WERI-Rb-1 (cell line): ENCODE data around the gene PLEK.

Experiments used
- DNase-seq: peaks from one replicate; pipeline ENCODE4 v3.0.0-alpha.2; 2020
- H3K27ac ChIP-seq: fragments of 250-450 bp; sonication (Bioruptor Pico); 2 replicates; pipeline ENCODE4 v1.5.1; 2020; ENCODE audit warnings: mild to moderate bottlenecking, moderate library complexity
- H3K27me3 ChIP-seq: fragments of 250-450 bp; sonication (Bioruptor Pico); 2 replicates; pipeline ENCODE4 v1.5.1; 2021; ENCODE audit warnings: mild to moderate bottlenecking, low read depth, moderate library complexity; ENCODE audit not compliant: insufficient read depth, severe bottlenecking
- H3K36me3 ChIP-seq: fragments of 250-450 bp; sonication (Bioruptor Pico); 2 replicates; pipeline ENCODE4 v1.5.1; 2020; ENCODE audit warnings: mild to moderate bottlenecking, moderate library complexity
- H3K4me3 ChIP-seq: 2 replicates; pipeline ENCODE4 v1.5.1; 2011; ENCODE audit warnings: low read depth, mild to moderate bottlenecking, control low read depth, low read length
- H3K9me3 ChIP-seq: fragments of 250-450 bp; sonication (Bioruptor Pico); 2 replicates; pipeline ENCODE4 v1.5.1; 2021; ENCODE audit warnings: mild to moderate bottlenecking, moderate library complexity; ENCODE audit not compliant: severe bottlenecking
- CTCF ChIP-seq: IDR thresholded peaks from 2 replicates; pipeline ENCODE4 v1.5.1; 2011; ENCODE audit warnings: low read depth, mild to moderate bottlenecking, control low read depth, inconsistent platforms, low read length

Gene PLEK

GRCh38 chr2:68320118-68320641, 44.9 kb upstream of the PLEK start:
- peak; percentile 45 for DNase-seq
- Histone ChIP-seq H3K9me3 (no peaks in the 10 kb centered on the region), H3K27ac (peak overlapping the region; percentile 90), H3K27me3 (no peaks in the 10 kb centered on the region), H3K36me3 (peaks cover 23% of the 10 kb centered on the region), H3K4me3 (peak overlapping the region; percentile 95)
- no peak for TF ChIP-seq CTCF

GRCh38 chr2:68325056-68325455, 40.0 kb upstream of the PLEK start:
- no peak overlapping the region for H3K27ac ChIP-seq
- no peak for TF ChIP-seq CTCF
- H3K9me3 ChIP-seq, result no peaks in the 10 kb centered on the region
- no peaks in the 10 kb centered on the region for H3K36me3 ChIP-seq
- H3K27me3 ChIP-seq, result no peaks in the 10 kb centered on the region
- no peak overlapping the region for H3K4me3 ChIP-seq
- no peak for DNase-seq

GRCh38 chr2:68328901-68329300, 36.2 kb upstream of the PLEK start:
- H3K27me3 ChIP-seq, result no peaks in the 10 kb centered on the region
- DNase-seq, result no peak
- no peaks in the 10 kb centered on the region for H3K36me3 ChIP-seq
- H3K27ac ChIP-seq, result no peak overlapping the region
- no peak overlapping the region for H3K4me3 ChIP-seq
- no peak for TF ChIP-seq CTCF
- H3K9me3 ChIP-seq, result no peaks in the 10 kb centered on the region

- no peaks in the 10 kb centered on the region for H3K36me3 ChIP-seq
- H3K9me3 ChIP-seq, result no peaks in the 10 kb centered on the region
- no peaks in the 10 kb centered on the region for H3K27me3 ChIP-seq
- no peak for TF ChIP-seq CTCF
- no peak overlapping the region for H3K27ac ChIP-seq
- H3K4me3 ChIP-seq, result no peak overlapping the region
- no peak for DNase-seq
These were observed 34.4 kb upstream of the PLEK start for GRCh38 chr2:68330691-68331090.

GRCh38 chr2:68333009-68333408, 32.1 kb upstream of the PLEK start:
- TF ChIP-seq CTCF, result no peak
- H3K27me3 ChIP-seq, result no peaks in the 10 kb centered on the region
- no peak overlapping the region for H3K4me3 ChIP-seq
- no peak overlapping the region for H3K27ac ChIP-seq
- DNase-seq, result no peak
- H3K36me3 ChIP-seq, result no peaks in the 10 kb centered on the region
- no peaks in the 10 kb centered on the region for H3K9me3 ChIP-seq

GRCh38 chr2:68333931-68334330, 31.2 kb upstream of the PLEK start:
- Histone ChIP-seq H3K36me3 (no peaks in the 10 kb centered on the region), H3K9me3 (no peaks in the 10 kb centered on the region), H3K27ac (no peak overlapping the region), H3K27me3 (no peaks in the 10 kb centered on the region), H3K4me3 (no peak overlapping the region)
- no peak for TF ChIP-seq CTCF
- DNase-seq, result no peak
